IMR-90 (cell line): ENCODE measurements around the gene LTBP1. TPM values are rescaled to one million over a fixed set of nuclear protein-coding genes. Genes with fewer than 3 reads are reported as not detected.

Experiments
- ATAC-seq: fragments of 200-7000 bp; cut with Tn5 transposase; 2 replicates; pipeline ENCODE4 v1.9.1; 2020; ENCODE audit warnings: low read depth, mild to moderate bottlenecking, moderate library complexity
- BruUV-seq: library from RNA; stranded (reverse); fragments of 400-500 nt; replicated peaks from 2 replicates; lab custom pipeline; 2021; lab: Mats Ljungman, UMichigan
- CTCF ChIA-PET: fragments of 300-600 bp; formaldehyde crosslinking; extraction: SDS; loops from one replicate; lab custom pipeline; 2021; ENCODE audit warnings: antibody characterized with exemption; lab: Yijun Ruan, JAX
- POLR2A ChIA-PET: fragments of 300-600 bp; sonication (Branson Sonifier 250); formaldehyde crosslinking; loops from one replicate; lab custom pipeline; 2022; ENCODE audit warnings: antibody characterized with exemption; ENCODE audit not compliant: unreplicated experiment; lab: Charles Lee
- DNase-seq: peaks from one replicate; pipeline ENCODE4 v3.0.0; 2013
- H2AFZ ChIP-seq: replicated peaks from 2 replicates; pipeline ENCODE3; 2013; ENCODE audit warnings: low read length, mild to moderate bottlenecking; ENCODE audit not compliant: poor library complexity
- H2AK5ac ChIP-seq: 2 replicates; pipeline ENCODE4 v1.6.1; 2013; ENCODE audit warnings: low read depth, low read length, inconsistent platforms
- H2AK9ac ChIP-seq: replicated peaks from 2 replicates; pipeline ENCODE3; 2013; ENCODE audit warnings: mild to moderate bottlenecking, low read depth, low read length, moderate library complexity; ENCODE audit not compliant: poor library complexity
- H2BK120ac ChIP-seq: 2 replicates; pipeline ENCODE4 v1.6.1; 2013; ENCODE audit warnings: low read depth, low read length, inconsistent platforms
- H2BK15ac ChIP-seq: 3 replicates; pipeline ENCODE4 v1.6.1; 2013; ENCODE audit warnings: low read depth, low read length, inconsistent platforms
- H2BK20ac ChIP-seq: 2 replicates; pipeline ENCODE4 v1.6.1; 2013; ENCODE audit warnings: low read depth, mild to moderate bottlenecking, inconsistent platforms, low read length, moderate library complexity
- H2BK5ac ChIP-seq: 2 replicates; pipeline ENCODE4 v1.6.1; 2013; ENCODE audit warnings: mild to moderate bottlenecking, low read depth, low read length, inconsistent platforms; ENCODE audit not compliant: poor library complexity, severe bottlenecking
- H3K14ac ChIP-seq: replicated peaks from 2 replicates; pipeline ENCODE4 v1.6.1; 2013; ENCODE audit warnings: low read depth, low read length, inconsistent platforms
- H3K18ac ChIP-seq: 2 replicates; pipeline ENCODE4 v1.6.1; 2013; ENCODE audit warnings: low read depth, low read length, control low read depth
- H3K23ac ChIP-seq: 2 replicates; pipeline ENCODE4 v1.6.1; 2013; ENCODE audit warnings: low read depth, low read length, inconsistent platforms
- H3K27ac ChIP-seq: 2 replicates; pipeline ENCODE4 v1.5.1; 2013; ENCODE audit warnings: mild to moderate bottlenecking, control low read depth, low read length; ENCODE audit not compliant: insufficient read depth
- H3K27me3 ChIP-seq: 2 replicates; pipeline ENCODE4 v1.6.1; 2013; ENCODE audit warnings: low read length; ENCODE audit not compliant: control insufficient read depth, insufficient read depth
- H3K36me3 ChIP-seq: 2 replicates; pipeline ENCODE4 v1.6.1; 2013; ENCODE audit warnings: low read length, mixed read lengths; ENCODE audit not compliant: control insufficient read depth, insufficient read depth
- H3K4ac ChIP-seq: 2 replicates; pipeline ENCODE4 v1.6.1; 2013; ENCODE audit warnings: low read depth, low read length, inconsistent platforms
- H3K4me1 ChIP-seq: 2 replicates; pipeline ENCODE4 v1.6.1; 2013; ENCODE audit warnings: low read length, mixed read lengths; ENCODE audit not compliant: control insufficient read depth, insufficient read depth
- H3K4me2 ChIP-seq: 2 replicates; pipeline ENCODE4 v1.6.1; 2013; ENCODE audit warnings: low read depth, mild to moderate bottlenecking, control low read depth, low read length, moderate library complexity
- H3K4me3 ChIP-seq: 2 replicates; pipeline ENCODE4 v1.5.1; 2013; ENCODE audit warnings: low read depth, mild to moderate bottlenecking, control low read depth, low read length, moderate library complexity; ENCODE audit not compliant: insufficient read depth
- H3K56ac ChIP-seq: 2 replicates; pipeline ENCODE4 v1.6.1; 2013; ENCODE audit warnings: low read length, inconsistent platforms; ENCODE audit not compliant: insufficient read depth; ENCODE audit errors: extremely low read depth
- H3K79me1 ChIP-seq, 2 experiments: 2 replicates each; pipeline ENCODE4 v1.6.1; 2013; ENCODE audit warnings: low read length in 2 of 2, inconsistent platforms in 1 of 2, low read depth in 1 of 2
- H3K9ac ChIP-seq: 2 replicates; pipeline ENCODE4 v1.6.1; 2013; ENCODE audit warnings: low read depth, low read length, control low read depth
- H3K9me1 ChIP-seq: 2 replicates; pipeline ENCODE4 v1.6.1; 2013; ENCODE audit warnings: low read length, inconsistent platforms; ENCODE audit not compliant: insufficient read depth
- H3K9me3 ChIP-seq: 2 replicates; pipeline ENCODE4 v1.6.1; 2013; ENCODE audit warnings: low read length; ENCODE audit not compliant: control insufficient read depth, insufficient read depth
- H4K20me1 ChIP-seq: 2 replicates; pipeline ENCODE4 v1.6.1; 2013; ENCODE audit warnings: low read length, inconsistent platforms; ENCODE audit not compliant: insufficient read depth
- H4K5ac ChIP-seq: 2 replicates; pipeline ENCODE4 v1.6.1; 2013; ENCODE audit warnings: mild to moderate bottlenecking, low read depth, low read length, control low read depth
- H4K8ac ChIP-seq, 2 experiments: 2 replicates each; pipeline ENCODE4 v1.6.1; 2013; ENCODE audit warnings: low read depth in 2 of 2, low read length in 2 of 2, control low read depth in 1 of 2, inconsistent platforms in 1 of 2
- H4K91ac ChIP-seq: 2 replicates; pipeline ENCODE4 v1.6.1; 2013; ENCODE audit warnings: low read depth, low read length, inconsistent platforms; ENCODE audit not compliant: insufficient read depth
- CEBPB ChIP-seq: IDR thresholded peaks from 2 replicates; pipeline ENCODE4 v1.6.1; 2012; ENCODE audit warnings: low read depth, low read length, improper control_type of control experiment
- CHD1 ChIP-seq: IDR thresholded peaks from 2 replicates; pipeline ENCODE4 v1.6.1; 2012; ENCODE audit warnings: low read depth, low read length, improper control_type of control experiment
- ELK1 ChIP-seq: fragments of 150-350 bp; IDR thresholded peaks from 2 replicates; pipeline ENCODE4 v1.6.1; 2016; ENCODE audit warnings: low read depth, mild to moderate bottlenecking, low read length, moderate library complexity, borderline replicate concordance
- FOS ChIP-seq: fragments of 150-350 bp; IDR thresholded peaks from 2 replicates; pipeline ENCODE4 v1.6.1; 2016; ENCODE audit warnings: low read depth, low read length
- MXI1 ChIP-seq: IDR thresholded peaks from 2 replicates; pipeline ENCODE4 v1.6.1; 2012; ENCODE audit warnings: low read depth, mild to moderate bottlenecking, low read length, moderate library complexity, borderline replicate concordance
- NFE2L2 ChIP-seq: fragments of 150-350 bp; IDR thresholded peaks from 2 replicates; pipeline ENCODE4 v1.6.1; 2016; ENCODE audit warnings: low read depth, mild to moderate bottlenecking, low read length
- RAD21 ChIP-seq: IDR thresholded peaks from 2 replicates; pipeline ENCODE4 v1.6.1; 2012; ENCODE audit warnings: low read length, improper control_type of control experiment
- RCOR1 ChIP-seq: IDR thresholded peaks from 2 replicates; pipeline ENCODE4 v1.6.1; 2012; ENCODE audit warnings: mild to moderate bottlenecking, low read length, improper control_type of control experiment; ENCODE audit not compliant: insufficient replicate concordance
- RFX5 ChIP-seq: IDR thresholded peaks from 2 replicates; pipeline ENCODE4 v1.8.0; 2012; ENCODE audit warnings: low read depth, mild to moderate bottlenecking, low read length, moderate library complexity
- WGBS, 2 experiments: methylation state at CpG; one replicate each; pipeline versions ENCODE4 v1.1.5 to v1.1.7; 2013; ENCODE audit warnings: missing lambda C conversion rate in 2 of 2; ENCODE audit not compliant: insufficient read length in 1 of 2; ENCODE audit errors: extremely low coverage in 2 of 2; 5-methylcytosine and 5-hydroxymethylcytosine counted together
- dilution Hi-C: fragments of 300-500 bp; cut with HindIII; formaldehyde crosslinking; loops from one replicate; pipeline ENCODE4 v1.14.3; 2018; ENCODE audit warnings: low sequenced_read_pairs; ENCODE audit not compliant: unreplicated experiment
- in situ Hi-C: fragments of 300-500 bp; cut with MboI; formaldehyde crosslinking; loops from 3 replicates; pipeline ENCODE4 v1.14.3; 2019; ENCODE audit warnings: low sequenced_read_pairs, inconsistent platforms, mixed read lengths
- intact Hi-C: fragments of 100-400 bp; cut with micrococcal nuclease; formaldehyde crosslinking; loops from 2 replicates; pipeline ENCODE4 v1.10.0; 2022
- polyA plus RNA-seq, 3 experiments: library from polyadenylated mRNA; depleted of rRNA; stranded (reverse); fragments of >200 nt; gene quantifications; 2 replicates each; pipeline ENCODE4 v1.2.3, GENCODE V29; 2012; ENCODE audit warnings: low replicate concordance in 1 of 3
- total RNA-seq: library from RNA; depleted of rRNA; stranded (reverse); fragments of >200 nt; gene quantifications from 2 replicates; pipeline ENCODE4 v1.2.3, GENCODE V29; 2012

Gene LTBP1
- total and polyA plus RNA-seq, 2 of the 4 experiments (the other 2 are of a cell fraction): 235 to 326 TPM

- peaks cover 16% of the 10 kb centered on the region for H3K9me1 ChIP-seq
- H2AK9ac ChIP-seq: no peak overlapping the region
- H3K79me1 ChIP-seq: peaks cover 18 to 70% of the 10 kb centered on the region in 2 experiments
- no peak overlapping the region for H3K4me3 ChIP-seq
- H2BK5ac ChIP-seq: peak overlapping the region; percentile 81
- in situ Hi-C loops (no loop called here), intact Hi-C loops (no loop called here), dilution Hi-C loops (no loop called here)
- peaks cover 5% of the 10 kb centered on the region; the same call in 1 of the 2 replicates for H4K20me1 ChIP-seq
- H3K4ac ChIP-seq: peak overlapping the region; percentile 73
- WGBS, 2 experiments: 60% methylated on average over 1 of the region's 2 CpGs; no CpG with 5 or more reads in 1 of the 2 experiments
- H4K91ac ChIP-seq: 0 out of 2 replicates have a peak overlapping the region, but pooled peaks have one; percentile 74
- H2AK5ac ChIP-seq: peak overlapping the region; percentile 95; the same call in 1 of the 2 replicates
- no peak overlapping the region for H2AFZ ChIP-seq
- H3K9me3 ChIP-seq: no peaks in the 10 kb centered on the region
- peak overlapping the region; percentile 72; the same call in 1 of the 3 replicates for H2BK15ac ChIP-seq
- ATAC-seq: peak; percentile 41
- no peak for TF ChIP-seq RFX5
- no peak for TF ChIP-seq MXI1
- TF ChIP-seq ELK1: no peak
- TF ChIP-seq FOS: peak; percentile 18; the same call in 1 of the 2 replicates
- TF ChIP-seq CEBPB: peak; percentile 64; the same call in 1 of the 2 replicates
- no peak for TF ChIP-seq RAD21
- no peak for TF ChIP-seq RCOR1
- TF ChIP-seq NFE2L2: no peak
- no peak for TF ChIP-seq CHD1
- ChIA-PET CTCF (no interaction called here), POLR2A (no interaction called here)
- H3K36me3 ChIP-seq: peaks cover 17% of the 10 kb centered on the region
- no TSS peak for BruUV-seq
- H3K4me1 ChIP-seq: peaks cover 19% of the 10 kb centered on the region
- H2BK120ac ChIP-seq: peak overlapping the region; percentile 80
- H2BK20ac ChIP-seq: peak overlapping the region; percentile 42; the same call in 1 of the 2 replicates
- peak overlapping the region; percentile 3; the same call in 1 of the 2 replicates for H3K4me2 ChIP-seq
- H3K14ac ChIP-seq: peak overlapping the region; percentile 73
- H3K27me3 ChIP-seq: no peaks in the 10 kb centered on the region
- peak overlapping the region; percentile 15 to 70 for H4K8ac ChIP-seq
- H3K9ac ChIP-seq: peak overlapping the region; percentile 49; the same call in 1 of the 2 replicates
- H3K18ac ChIP-seq: peak overlapping the region; percentile 55; the same call in 1 of the 2 replicates
- H4K5ac ChIP-seq: no peak overlapping the region; the same call in 1 of the 2 replicates
- peak overlapping the region; percentile 61; the same call in 1 of the 2 replicates for H3K23ac ChIP-seq
- peak; percentile 75 for DNase-seq
- H3K56ac ChIP-seq: peak overlapping the region; percentile 43; the same call in 1 of the 2 replicates
- peak overlapping the region; percentile 77 for H3K27ac ChIP-seq
Observed at GRCh38 chr2:33153008-33153407, 206.3 kb downstream of the LTBP1 start.
